ENCODE data around the gene PLCB1.

DNA sequence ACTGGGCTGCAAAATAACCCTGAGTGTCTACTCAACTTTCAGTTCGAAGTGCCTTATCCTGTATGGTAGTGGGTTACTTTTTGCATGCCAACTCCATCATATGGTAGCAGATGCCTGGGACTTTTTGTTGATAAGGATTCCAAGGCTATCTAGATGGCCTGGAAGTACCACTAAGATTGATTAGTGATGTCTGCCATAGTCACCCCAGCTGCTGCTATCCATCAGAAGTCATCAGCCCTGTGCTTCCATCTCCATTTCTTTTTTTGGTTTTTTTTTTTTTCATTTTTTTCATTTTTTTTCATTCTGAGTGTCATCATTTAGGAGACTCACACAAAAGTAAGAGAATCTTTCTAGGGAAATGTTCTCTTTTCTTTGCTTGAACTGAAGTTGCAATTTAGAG is 719.4 kb downstream of the PLCB1 start:
- TF ChIP-seq EZH2 (IDR thresholded peaks at IDR 0.05) (no peak), POLR2AphosphoS5 (IDR thresholded peaks at IDR 0.05; ENCODE audit: borderline replicate concordance, low read depth, low read length) (no peak)

Measured in SK-N-MC (cell line).